HG02884 (cell line): ENCODE data around the gene ITGA8.

ENCODE experiments used
- ATAC-seq: cut with Tn5 transposase; IDR thresholded peaks from one replicate; pipeline ENCODE4 v1.9.1; 2021; ENCODE audit warnings: mild to moderate bottlenecking, moderate library complexity; ENCODE audit not compliant: unreplicated experiment

The ITGA8 gene

GRCh38 chr10:15473396-15473767, 246.3 kb downstream of the ITGA8 start:
- no peak for ATAC-seq

GRCh38 chr10:15472431-15473395, 247.0 kb downstream of the ITGA8 start:
- no peak for ATAC-seq

GRCh38 chr10:15472008-15472407, 247.7 kb downstream of the ITGA8 start:
- no peak for ATAC-seq

- ATAC-seq = no peak
These were observed 250.6 kb downstream of the ITGA8 start for GRCh38 chr10:15469111-15469510.

GRCh38 chr10:15464381-15464780, 255.3 kb downstream of the ITGA8 start:
- no peak for ATAC-seq
